ENCODE data around the gene ZNF791. TPM values are rescaled to one million over a fixed set of nuclear protein-coding genes. Genes with fewer than 3 reads are reported as not detected.

ZNF791 gene
- total RNA-seq, 1 donor from 2014 or later: 6.9 TPM

DNA sequence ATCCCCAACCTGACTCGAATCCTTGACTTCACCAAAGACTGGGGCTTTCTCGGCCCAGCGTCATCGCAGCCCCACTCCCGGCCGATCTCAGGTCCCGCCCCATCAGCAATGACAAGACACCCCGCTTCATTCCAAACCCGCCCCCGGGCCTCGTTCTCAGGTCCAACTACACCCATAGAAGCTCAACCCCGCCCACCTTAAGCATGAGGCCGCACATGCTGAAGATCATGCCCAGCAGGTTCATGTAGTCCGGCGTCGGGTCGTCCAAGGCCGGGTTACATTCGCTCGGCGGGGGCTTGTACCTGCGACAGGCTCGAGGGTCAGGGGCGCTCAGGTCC, 58.2 kb downstream of the ZNF791 start:
- H3K4me1 ChIP-seq: peaks cover 12 to 33% of the 10 kb centered on the region in 2 donors
- intact Hi-C loops (cut with DNase I): loop anchor here (1.0 to 5.0 kb wide), 5 partner anchors 12 to 1132 kb away; partner anchors contain the start of genes CNN1, DHPS, ZNF490 and ZNF791

DNA sequence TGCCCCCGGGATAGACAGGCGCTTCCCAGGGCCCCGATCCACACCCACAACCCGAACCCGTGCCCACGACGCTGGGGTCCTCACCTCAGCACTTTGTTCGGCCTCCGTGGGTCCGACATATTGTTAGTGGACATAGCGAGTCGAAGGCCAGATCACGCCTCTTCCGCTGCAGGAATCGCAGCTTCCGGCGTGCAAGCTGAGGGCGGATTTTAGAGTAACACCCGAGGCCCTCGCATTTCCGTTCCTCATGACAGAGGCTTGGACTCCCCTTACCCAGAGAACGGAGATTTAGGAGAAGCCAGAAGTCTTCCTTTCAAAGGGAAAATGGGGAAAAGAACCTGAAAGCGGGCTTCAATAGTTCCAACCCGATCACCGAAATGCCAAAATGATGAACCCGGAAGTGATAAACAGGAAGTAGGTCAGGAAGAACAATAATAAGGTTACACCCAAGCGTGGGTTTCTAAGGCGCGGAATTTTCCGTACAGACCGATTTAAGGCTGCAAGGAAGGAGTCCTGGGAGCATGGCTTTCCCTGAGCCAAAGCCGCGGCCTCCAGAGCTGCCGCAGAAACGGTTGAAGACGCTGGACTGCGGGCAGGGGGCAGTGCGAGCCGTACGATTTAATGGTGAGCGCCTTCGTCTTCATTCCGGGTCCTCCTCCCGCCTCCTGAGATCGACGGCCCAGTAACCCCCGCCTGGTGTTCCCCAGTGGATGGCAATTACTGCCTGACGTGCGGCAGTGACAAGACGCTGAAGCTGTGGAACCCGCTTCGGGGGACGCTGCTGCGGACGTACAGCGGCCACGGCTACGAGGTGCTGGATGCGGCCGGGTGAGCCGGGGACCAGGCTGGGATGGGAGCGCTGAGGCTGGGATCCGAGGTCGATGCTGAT, 58.8 kb downstream of the ZNF791 start:
- TF ChIP-seq, protein P1, sequence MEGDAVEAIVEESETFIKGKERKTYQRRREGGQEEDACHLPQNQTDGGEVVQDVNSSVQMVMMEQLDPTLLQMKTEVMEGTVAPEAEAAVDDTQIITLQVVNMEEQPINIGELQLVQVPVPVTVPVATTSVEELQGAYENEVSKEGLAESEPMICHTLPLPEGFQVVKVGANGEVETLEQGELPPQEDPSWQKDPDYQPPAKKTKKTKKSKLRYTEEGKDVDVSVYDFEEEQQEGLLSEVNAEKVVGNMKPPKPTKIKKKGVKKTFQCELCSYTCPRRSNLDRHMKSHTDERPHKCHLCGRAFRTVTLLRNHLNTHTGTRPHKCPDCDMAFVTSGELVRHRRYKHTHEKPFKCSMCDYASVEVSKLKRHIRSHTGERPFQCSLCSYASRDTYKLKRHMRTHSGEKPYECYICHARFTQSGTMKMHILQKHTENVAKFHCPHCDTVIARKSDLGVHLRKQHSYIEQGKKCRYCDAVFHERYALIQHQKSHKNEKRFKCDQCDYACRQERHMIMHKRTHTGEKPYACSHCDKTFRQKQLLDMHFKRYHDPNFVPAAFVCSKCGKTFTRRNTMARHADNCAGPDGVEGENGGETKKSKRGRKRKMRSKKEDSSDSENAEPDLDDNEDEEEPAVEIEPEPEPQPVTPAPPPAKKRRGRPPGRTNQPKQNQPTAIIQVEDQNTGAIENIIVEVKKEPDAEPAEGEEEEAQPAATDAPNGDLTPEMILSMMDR (IDR thresholded peaks at IDR 0.05): peak in 1 of 3 experiments; percentile 20
- Histone ChIP-seq H3K27ac (peak overlapping the region; percentile 95 to 100), H3K27me3 (no peaks in the 10 kb centered on the region), H3K36me3 (peaks cover 11 to 26% of the 10 kb centered on the region in 2 donors), H3K9me3 (no peaks in the 10 kb centered on the region), H3K4me1 (peaks cover 12 to 33% of the 10 kb centered on the region in 2 donors), H3K4me3 (peak overlapping the region; percentile 71 to 92)
- intact Hi-C loops (cut with DNase I): loop anchor here (1.0 to 10.0 kb wide), 6 partner anchors 12 to 1132 kb away; partner anchors contain the start of genes CNN1, DHPS, ZNF490 and ZNF791
- peak; percentile 40 to 86 for DNase-seq (ENCODE audit: low spot score in 2 of 2)

More for the DNA sequence above, 58.2 kb downstream of the ZNF791 start:
- Histone ChIP-seq H3K27me3 (no peaks in the 10 kb centered on the region), H3K27ac (peak overlapping the region; percentile 95 to 100), H3K36me3 (peaks cover 5 to 26% of the 10 kb centered on the region in 2 donors), H3K9me3 (no peaks in the 10 kb centered on the region), H3K4me3 (peak overlapping the region; percentile 71 to 92)
- TF ChIP-seq, protein P1 (IDR thresholded peaks at IDR 0.05): no peak
- DNase-seq (ENCODE audit: low spot score in 2 of 2): peak in 1 of 2 donors; percentile 79

DNA sequence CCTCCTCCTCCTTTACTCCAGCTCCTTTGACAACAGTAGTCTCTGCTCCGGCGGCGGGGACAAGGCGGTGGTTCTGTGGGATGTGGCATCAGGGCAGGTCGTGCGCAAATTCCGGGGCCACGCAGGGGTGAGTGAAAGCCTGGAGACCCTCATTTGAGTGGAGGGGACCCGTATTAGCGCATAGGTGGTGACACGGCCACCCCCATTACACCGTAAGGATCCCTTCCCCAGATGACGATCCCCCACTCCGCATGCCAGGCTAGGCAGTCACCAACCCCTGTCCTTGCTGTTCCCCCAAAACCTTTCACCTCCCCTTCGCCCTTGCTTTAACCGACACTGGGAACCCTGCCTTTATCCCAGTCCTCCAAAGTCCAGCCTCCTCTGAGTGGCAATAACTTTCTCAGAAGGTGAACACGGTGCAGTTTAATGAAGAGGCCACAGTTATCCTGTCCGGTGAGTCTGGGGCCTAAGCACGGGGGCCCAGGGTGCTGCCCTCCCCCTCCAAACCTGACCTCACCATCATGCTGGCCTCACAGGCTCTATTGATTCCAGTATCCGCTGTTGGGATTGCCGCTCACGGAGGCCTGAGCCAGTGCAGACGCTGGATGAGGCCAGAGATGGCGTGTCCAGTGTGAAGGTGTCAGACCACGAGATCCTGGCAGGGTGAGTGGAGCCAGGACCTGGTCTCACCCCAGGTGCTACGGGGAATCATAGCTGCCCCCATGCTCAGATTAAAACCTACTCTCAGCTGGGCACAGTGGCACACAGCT, 59.6 kb downstream of the ZNF791 start:
- DNase-seq (ENCODE audit: low spot score in 2 of 2): no peak

DNA sequence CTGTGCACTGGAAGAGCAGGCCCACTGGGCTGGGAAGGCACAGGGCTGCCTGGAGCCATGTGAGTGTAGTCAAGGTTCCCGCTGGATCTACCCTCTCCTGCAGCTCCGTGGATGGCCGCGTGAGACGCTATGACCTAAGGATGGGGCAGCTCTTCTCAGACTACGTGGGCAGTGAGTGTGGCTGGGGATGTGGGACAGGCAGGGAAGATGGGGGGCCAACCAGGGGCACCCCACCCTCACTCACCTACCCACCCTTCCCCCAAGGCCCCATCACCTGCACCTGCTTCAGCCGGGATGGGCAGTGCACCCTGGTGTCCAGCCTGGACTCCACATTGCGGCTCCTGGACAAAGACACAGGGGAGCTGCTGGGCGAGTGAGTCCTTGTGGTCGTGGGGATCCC, 62.0 kb downstream of the ZNF791 start:
- peaks cover 37 to 52% of the 10 kb centered on the region in 2 donors for H3K36me3 ChIP-seq

More for the DNA sequence above, 59.6 kb downstream of the ZNF791 start:
- TF ChIP-seq, protein P1 (IDR thresholded peaks at IDR 0.05): no peak
- no peaks in the 10 kb centered on the region for H3K27me3 ChIP-seq
- H3K4me1 ChIP-seq: peaks cover 12 to 33% of the 10 kb centered on the region in 2 donors
- peaks cover 18 to 29% of the 10 kb centered on the region in 2 donors for H3K36me3 ChIP-seq
- no peaks in the 10 kb centered on the region for H3K9me3 ChIP-seq
- H3K4me3 ChIP-seq: peak overlapping the region; percentile 71 to 92
- H3K27ac ChIP-seq: peak overlapping the region; percentile 95 to 100
- intact Hi-C loops (cut with DNase I): loop anchor here (10.0 kb wide), 1 partner anchor 616 kb away; the partner anchor contains the start of gene ZNF878

DNA sequence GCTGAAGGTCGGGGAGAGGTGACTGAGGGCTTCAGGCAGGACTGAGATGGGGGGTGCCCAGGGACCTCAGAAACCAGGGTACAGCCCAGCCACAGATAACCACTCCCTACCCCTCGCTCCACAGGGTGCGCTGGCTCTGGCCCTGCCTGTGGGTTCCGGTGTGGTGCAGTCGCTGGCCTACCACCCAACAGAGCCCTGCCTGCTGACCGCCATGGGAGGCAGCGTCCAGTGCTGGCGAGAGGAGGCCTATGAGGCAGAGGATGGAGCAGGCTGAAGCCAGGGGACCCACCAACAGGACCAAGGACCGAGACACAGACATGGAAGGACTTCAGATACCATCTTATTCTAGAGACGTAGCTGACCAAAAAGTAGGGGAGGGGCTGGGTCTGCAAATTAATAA, 64.7 kb downstream of the ZNF791 start:
- peaks cover 55 to 76% of the 10 kb centered on the region in 2 donors for H3K36me3 ChIP-seq
- no peak overlapping the region for H3K27ac ChIP-seq
- H3K4me1 ChIP-seq: peaks cover 2 to 7% of the 10 kb centered on the region in 2 donors
- no peak for DNase-seq (ENCODE audit: low spot score in 2 of 2)
- no peak overlapping the region for H3K4me3 ChIP-seq
- TF ChIP-seq, protein P1 (IDR thresholded peaks at IDR 0.05): no peak
- H3K9me3 ChIP-seq: no peaks in the 10 kb centered on the region
- intact Hi-C loops (cut with DNase I): loop anchor here (10.0 kb wide), 1 partner anchor 621 kb away; the partner anchor contains the start of gene ZNF878
- H3K27me3 ChIP-seq: no peaks in the 10 kb centered on the region

More for the DNA sequence above, 62.0 kb downstream of the ZNF791 start:
- DNase-seq (ENCODE audit: low spot score in 2 of 2): no peak
- Histone ChIP-seq H3K4me1 (peaks cover 12 to 19% of the 10 kb centered on the region in 2 donors), H3K27me3 (no peaks in the 10 kb centered on the region), H3K9me3 (no peaks in the 10 kb centered on the region), H3K4me3 (no peak overlapping the region), H3K27ac (no peak overlapping the region)
- intact Hi-C loops (cut with DNase I): loop anchor here (10.0 kb wide), 1 partner anchor 618 kb away; the partner anchor contains the start of gene ZNF878
- TF ChIP-seq, protein P1 (IDR thresholded peaks at IDR 0.05): no peak
